Ascending aorta (tissue), 2 donors: ENCODE data around the gene PFKL. TPM values are rescaled to one million over a fixed set of nuclear protein-coding genes. Genes with fewer than 3 reads are reported as not detected.

ENCODE experiments used
- DNase-seq, 2 donors: peaks; one replicate each; pipeline ENCODE4 v3.0.0-alpha.2; 2019; ENCODE audit warnings: low spot score in 2 of 2
- H3K27ac ChIP-seq, 2 donors: fragments of 200-600 bp; sonication (generic); one replicate each; pipeline ENCODE4 v1.5.1; 2016 to 2017; ENCODE audit warnings: mild to moderate bottlenecking in 1 of 2
- H3K27me3 ChIP-seq: fragments of 200-600 bp; sonication (generic); one replicate; pipeline ENCODE4 v1.5.1; 2017
- H3K36me3 ChIP-seq, 2 donors: fragments of 200-600 bp; sonication (generic); one replicate each; pipeline ENCODE4 v1.5.1; 2016
- H3K4me1 ChIP-seq, 2 donors: fragments of 200-600 bp; sonication (generic); one replicate each; pipeline ENCODE4 v1.5.1; 2016 to 2017; ENCODE audit warnings: mild to moderate bottlenecking in 1 of 2
- H3K4me3 ChIP-seq, 2 donors: fragments of 200-600 bp; sonication (generic); one replicate each; pipeline ENCODE4 v1.5.1; 2016 to 2017; ENCODE audit warnings: mild to moderate bottlenecking in 1 of 2
- H3K9me3 ChIP-seq, 2 donors: fragments of 200-600 bp; sonication (generic); one replicate each; pipeline ENCODE4 v1.5.1; 2016
- CTCF ChIP-seq, 3 experiments: fragments of 200-600 bp in 2 of 3; fragments of 450-650 bp in 1 of 3; sonication (generic) in 2 of 3; IDR thresholded peaks; one replicate each; pipeline ENCODE4 v1.5.1; 2016 to 2019; ENCODE audit warnings: antibody characterized with exemption in 3 of 3, mild to moderate bottlenecking in 1 of 3, moderate library complexity in 1 of 3
- intact Hi-C: fragments of 100-400 bp; cut with DNase I; formaldehyde crosslinking; loops from one replicate; pipeline ENCODE4 v1.15.1; 2023
- total RNA-seq: library from RNA; depleted of rRNA; stranded (reverse); fragments of >200 nt; gene quantifications from one replicate; pipeline ENCODE4 v1.1.0, GENCODE V29; 2016

Gene PFKL
- total RNA-seq, 1 donor from 2014 or later = 153 TPM

- no peaks in the 10 kb centered on the region for H3K36me3 ChIP-seq
- H3K4me1 ChIP-seq = no peaks in the 10 kb centered on the region
- no peaks in the 10 kb centered on the region for H3K27me3 ChIP-seq
- no peak overlapping the region for H3K27ac ChIP-seq
- intact Hi-C loops = no loop called here
- TF ChIP-seq CTCF (IDR thresholded peaks at IDR 0.05) = no peak
- no peaks in the 10 kb centered on the region for H3K9me3 ChIP-seq
- no peak for DNase-seq
- no peak overlapping the region for H3K4me3 ChIP-seq
Observed at GRCh38 chr21:44286716-44287632, 12.9 kb upstream of the PFKL start.

- no peaks in the 10 kb centered on the region for H3K27me3 ChIP-seq
- H3K4me1 ChIP-seq = no peaks in the 10 kb centered on the region
- intact Hi-C loops = no loop called here
- no peak for TF ChIP-seq CTCF (IDR thresholded peaks at IDR 0.05)
- H3K27ac ChIP-seq = no peak overlapping the region
- no peak for DNase-seq
- H3K4me3 ChIP-seq = no peak overlapping the region
- no peaks in the 10 kb centered on the region for H3K36me3 ChIP-seq
- no peaks in the 10 kb centered on the region for H3K9me3 ChIP-seq
Observed at GRCh38 chr21:44288251-44289110, 11.4 kb upstream of the PFKL start.

- intact Hi-C loops = no loop called here
Observed at GRCh38 chr21:44289381-44290010, 10.4 kb upstream of the PFKL start.

GRCh38 chr21:44290327-44291077 is 9.4 kb upstream of the PFKL start:
- no peaks in the 10 kb centered on the region for H3K36me3 ChIP-seq
- no peaks in the 10 kb centered on the region for H3K27me3 ChIP-seq
- H3K9me3 ChIP-seq = no peaks in the 10 kb centered on the region
- peaks cover 0 to 6% of the 10 kb centered on the region in 2 donors for H3K4me1 ChIP-seq
- no peak overlapping the region for H3K27ac ChIP-seq
- no peak for TF ChIP-seq CTCF (IDR thresholded peaks at IDR 0.05)
- intact Hi-C loops = no loop called here
- no peak for DNase-seq
- H3K4me3 ChIP-seq = no peak overlapping the region

More at GRCh38 chr21:44289381-44290010, 10.4 kb upstream of the PFKL start:
- Histone ChIP-seq H3K36me3 (no peaks in the 10 kb centered on the region), H3K4me3 (no peak overlapping the region), H3K27ac (no peak overlapping the region), H3K9me3 (no peaks in the 10 kb centered on the region), H3K4me1 (no peaks in the 10 kb centered on the region), H3K27me3 (no peaks in the 10 kb centered on the region)
- DNase-seq = no peak
- TF ChIP-seq CTCF (IDR thresholded peaks at IDR 0.05) = no peak
